ENCODE results near the gene HDHD3. TPM values are rescaled to one million over a fixed set of nuclear protein-coding genes. Genes with fewer than 3 reads are reported as not detected.
A peak's percentile ranks its signal among the peaks of the same experiment; 100 is the strongest.

HDHD3 gene
- polyA plus RNA-seq, 1 donor (not counting 4 experiments of a cell fraction or from before 2014, with no cell fraction given), result 14.7 TPM

GRCh38 chr9:113349445-113350094 lies 27.2 kb downstream of the HDHD3 start, which contains the start of gene BSPRY:
Gene BSPRY (plus strand): TSS chr9:113349541. CDS start chr9:113349580, 39 bp downstream.
- no peak within 1 kb of the TSS for H3K9ac ChIP-seq (ENCODE audit: control insufficient read depth, extremely low read depth, insufficient read depth, low read length)
- TF ChIP-seq CTCF (optimal IDR thresholded peaks at IDR 0.05 in 1 of 3, IDR thresholded peaks at IDR 0.05 in 1 of 3, conservative IDR thresholded peaks at IDR 0.05 in 1 of 3; ENCODE audit: extremely low read depth in 1 of 3, insufficient read depth in 2 of 3, low read length in 3 of 3), result no peak
- TF ChIP-seq EZH2 (IDR thresholded peaks at IDR 0.05; ENCODE audit: low read length), result no peak
- H3K4me2 ChIP-seq (ENCODE audit: control insufficient read depth, extremely low read depth, insufficient read depth, low read depth, low read length), result peak within 1 kb of the TSS; percentile 64
- FAIRE-seq (no peak), DNase-seq (ENCODE audit: low read depth, low spot score) (no peak)
- peaks cover 31% of the 10 kb centered on the region for H3K27me3 ChIP-seq (ENCODE audit: control insufficient read depth, extremely low read depth, insufficient read depth, low read length)
- no peaks in the 10 kb centered on the region for H3K9me3 ChIP-seq (ENCODE audit: control insufficient read depth, low read depth, low read length)
- H3K27ac ChIP-seq (ENCODE audit: control insufficient read depth, insufficient read depth, low read length), result no peak within 1 kb of the TSS
- no peak within 1 kb of the TSS for H2AFZ ChIP-seq (ENCODE audit: control insufficient read depth, low read length)
- dilution Hi-C loops (cut with MboI; ENCODE audit: extremely low pct_ligation_motif_present, low sequenced_read_pairs), result loop anchor here (10.0 kb wide), 1 partner anchor 55 kb away; the partner anchor contains the start of gene ALAD
- H3K36me3 ChIP-seq (ENCODE audit: control insufficient read depth in 2 of 2, extremely low read depth in 1 of 2, insufficient read depth in 2 of 2, low read length in 2 of 2), result no peaks in the 10 kb centered on the region
- H3K79me2 ChIP-seq (ENCODE audit: control insufficient read depth, insufficient read depth, low read length), result no peaks in the 10 kb centered on the region
- no peaks in the 10 kb centered on the region for H4K20me1 ChIP-seq (ENCODE audit: control insufficient read depth, extremely low read depth, insufficient read depth, low read length)
- H3K4me1 ChIP-seq (ENCODE audit: control insufficient read depth, extremely low read depth, insufficient read depth, low read length), result peaks cover 9% of the 10 kb centered on the region
- H3K4me3 ChIP-seq (ENCODE audit: control insufficient read depth in 2 of 3, extremely low read depth in 1 of 3, insufficient read depth in 2 of 3, low read depth in 1 of 3, low read length in 3 of 3), result peak within 1 kb of the TSS; percentile 27 to 53 (median 44)
- H3K9me1 ChIP-seq (ENCODE audit: control insufficient read depth, extremely low read depth, insufficient read depth, low read length), result no peaks in the 10 kb centered on the region

DNA sequence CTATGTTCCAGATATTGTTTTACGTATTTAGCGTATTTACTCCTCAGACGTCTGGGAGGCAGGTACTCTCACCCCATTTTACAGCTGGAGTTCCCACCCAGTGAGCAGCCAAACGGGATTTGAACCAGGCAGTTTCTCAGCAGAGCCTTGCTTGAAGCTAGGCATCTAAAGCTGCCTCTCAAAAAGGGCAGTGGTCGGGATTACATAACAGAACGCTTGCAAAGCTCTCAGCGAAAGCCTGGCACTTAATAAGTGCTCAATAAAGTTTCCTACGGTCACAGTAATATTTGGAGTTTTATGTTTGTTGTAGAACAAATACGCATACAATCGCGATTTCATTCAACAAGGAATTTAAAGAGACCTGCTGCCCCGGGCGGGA lies 27.7 kb downstream of the HDHD3 start:
- H3K27me3 ChIP-seq (ENCODE audit: control insufficient read depth, extremely low read depth, insufficient read depth, low read length), result peaks cover 31% of the 10 kb centered on the region
- no peak overlapping the region for H2AFZ ChIP-seq (ENCODE audit: control insufficient read depth, low read length)
- H3K4me1 ChIP-seq (ENCODE audit: control insufficient read depth, extremely low read depth, insufficient read depth, low read length), result peaks cover 9% of the 10 kb centered on the region
- dilution Hi-C loops (cut with MboI; ENCODE audit: extremely low pct_ligation_motif_present, low sequenced_read_pairs), result loop anchor here (10.0 kb wide), 1 partner anchor 56 kb away; the partner anchor contains the start of gene ALAD
- no peak overlapping the region for H3K9ac ChIP-seq (ENCODE audit: control insufficient read depth, extremely low read depth, insufficient read depth, low read length)
- H3K9me1 ChIP-seq (ENCODE audit: control insufficient read depth, extremely low read depth, insufficient read depth, low read length), result no peaks in the 10 kb centered on the region
- no peaks in the 10 kb centered on the region for H4K20me1 ChIP-seq (ENCODE audit: control insufficient read depth, extremely low read depth, insufficient read depth, low read length)
- TF ChIP-seq EZH2 (IDR thresholded peaks at IDR 0.05; ENCODE audit: low read length), result no peak
- no peak for TF ChIP-seq CTCF (optimal IDR thresholded peaks at IDR 0.05 in 1 of 3, IDR thresholded peaks at IDR 0.05 in 1 of 3, conservative IDR thresholded peaks at IDR 0.05 in 1 of 3; ENCODE audit: extremely low read depth in 1 of 3, insufficient read depth in 2 of 3, low read length in 3 of 3)
- DNase-seq (ENCODE audit: low read depth, low spot score), result no peak
- H3K4me3 ChIP-seq (ENCODE audit: control insufficient read depth in 2 of 3, extremely low read depth in 1 of 3, insufficient read depth in 2 of 3, low read depth in 1 of 3, low read length in 3 of 3), result no peak overlapping the region
- peak overlapping the region; percentile 64 for H3K4me2 ChIP-seq (ENCODE audit: control insufficient read depth, extremely low read depth, insufficient read depth, low read depth, low read length)
- no peaks in the 10 kb centered on the region for H3K9me3 ChIP-seq (ENCODE audit: control insufficient read depth, low read depth, low read length)
- FAIRE-seq, result no peak
- H3K79me2 ChIP-seq (ENCODE audit: control insufficient read depth, insufficient read depth, low read length), result no peaks in the 10 kb centered on the region
- no peak overlapping the region for H3K27ac ChIP-seq (ENCODE audit: control insufficient read depth, insufficient read depth, low read length)
- H3K36me3 ChIP-seq (ENCODE audit: control insufficient read depth in 2 of 2, extremely low read depth in 1 of 2, insufficient read depth in 2 of 2, low read length in 2 of 2), result no peaks in the 10 kb centered on the region
